Measurements from ENCODE around the gene CDH23.

- TF ChIP-seq ATF1 (CRISPR knock-in tag; IDR thresholded peaks at IDR 0.05) (no peak), CTCF (IDR thresholded peaks at IDR 0.05) (no peak), ZNF425 (CRISPR knock-in tag; conservative IDR thresholded peaks at IDR 0.05) (no peak), ZNF138 (CRISPR knock-in tag; conservative IDR thresholded peaks at IDR 0.05) (no peak), MAX (CRISPR knock-in tag; IDR thresholded peaks at IDR 0.05) (no peak)
- TF ChIP-seq, protein P1, sequence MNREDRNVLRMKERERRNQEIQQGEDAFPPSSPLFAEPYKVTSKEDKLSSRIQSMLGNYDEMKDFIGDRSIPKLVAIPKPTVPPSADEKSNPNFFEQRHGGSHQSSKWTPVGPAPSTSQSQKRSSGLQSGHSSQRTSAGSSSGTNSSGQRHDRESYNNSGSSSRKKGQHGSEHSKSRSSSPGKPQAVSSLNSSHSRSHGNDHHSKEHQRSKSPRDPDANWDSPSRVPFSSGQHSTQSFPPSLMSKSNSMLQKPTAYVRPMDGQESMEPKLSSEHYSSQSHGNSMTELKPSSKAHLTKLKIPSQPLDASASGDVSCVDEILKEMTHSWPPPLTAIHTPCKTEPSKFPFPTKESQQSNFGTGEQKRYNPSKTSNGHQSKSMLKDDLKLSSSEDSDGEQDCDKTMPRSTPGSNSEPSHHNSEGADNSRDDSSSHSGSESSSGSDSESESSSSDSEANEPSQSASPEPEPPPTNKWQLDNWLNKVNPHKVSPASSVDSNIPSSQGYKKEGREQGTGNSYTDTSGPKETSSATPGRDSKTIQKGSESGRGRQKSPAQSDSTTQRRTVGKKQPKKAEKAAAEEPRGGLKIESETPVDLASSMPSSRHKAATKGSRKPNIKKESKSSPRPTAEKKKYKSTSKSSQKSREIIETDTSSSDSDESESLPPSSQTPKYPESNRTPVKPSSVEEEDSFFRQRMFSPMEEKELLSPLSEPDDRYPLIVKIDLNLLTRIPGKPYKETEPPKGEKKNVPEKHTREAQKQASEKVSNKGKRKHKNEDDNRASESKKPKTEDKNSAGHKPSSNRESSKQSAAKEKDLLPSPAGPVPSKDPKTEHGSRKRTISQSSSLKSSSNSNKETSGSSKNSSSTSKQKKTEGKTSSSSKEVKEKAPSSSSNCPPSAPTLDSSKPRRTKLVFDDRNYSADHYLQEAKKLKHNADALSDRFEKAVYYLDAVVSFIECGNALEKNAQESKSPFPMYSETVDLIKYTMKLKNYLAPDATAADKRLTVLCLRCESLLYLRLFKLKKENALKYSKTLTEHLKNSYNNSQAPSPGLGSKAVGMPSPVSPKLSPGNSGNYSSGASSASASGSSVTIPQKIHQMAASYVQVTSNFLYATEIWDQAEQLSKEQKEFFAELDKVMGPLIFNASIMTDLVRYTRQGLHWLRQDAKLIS (CRISPR knock-in tag; IDR thresholded peaks at IDR 0.05; ENCODE audit: borderline replicate concordance): no peak
- TF ChIP-seq, protein P2, sequence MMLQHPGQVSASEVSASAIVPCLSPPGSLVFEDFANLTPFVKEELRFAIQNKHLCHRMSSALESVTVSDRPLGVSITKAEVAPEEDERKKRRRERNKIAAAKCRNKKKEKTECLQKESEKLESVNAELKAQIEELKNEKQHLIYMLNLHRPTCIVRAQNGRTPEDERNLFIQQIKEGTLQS (CRISPR knock-in tag; conservative IDR thresholded peaks at IDR 0.05): no peak
Measured at GRCh38 chr10:71543608-71544170, 147.0 kb downstream of the CDH23 start.

Data from WTC11 (cell line).